ENCODE results near the gene PLA2G6. TPM values are rescaled to one million over a fixed set of nuclear protein-coding genes. Genes with fewer than 3 reads are reported as not detected.

PLA2G6 gene
- total RNA-seq, 2 donors from 2014 or later: 61.5 to 138 TPM

GRCh38 chr22:38078046-38078840 is 103.4 kb downstream of the PLA2G6 start:
- WGBS: 72% methylated on average over 20 of the region's 22 CpGs

GRCh38 chr22:38077595-38077994 is 104.0 kb downstream of the PLA2G6 start:
- no peak for TF ChIP-seq POLR2A (IDR thresholded peaks at IDR 0.05)
- no peak for TF ChIP-seq POLR2AphosphoS5 (IDR thresholded peaks at IDR 0.05)
- TF ChIP-seq CTCF (IDR thresholded peaks at IDR 0.05): no peak
- no peak overlapping the region for H3K4me3 ChIP-seq
- peaks cover 9% of the 10 kb centered on the region for H3K4me1 ChIP-seq (replicated peaks)
- no peak for DNase-seq (ENCODE audit: low spot score)
- H3K27me3 ChIP-seq (replicated peaks; ENCODE audit: insufficient read depth): no peaks in the 10 kb centered on the region
- intact Hi-C loops (cut with DNase I): no loop called here
- peaks cover 7 to 23% of the 10 kb centered on the region in 2 donors for H3K36me3 ChIP-seq
- WGBS: 60% methylated on average over 10 of the region's 14 CpGs
- H3K9me3 ChIP-seq: no peaks in the 10 kb centered on the region
- H3K27ac ChIP-seq: no peak overlapping the region

More at GRCh38 chr22:38078046-38078840, 103.4 kb downstream of the PLA2G6 start:
- no peak for DNase-seq (ENCODE audit: low spot score)
- H3K9me3 ChIP-seq: no peaks in the 10 kb centered on the region
- intact Hi-C loops (cut with DNase I): no loop called here
- no peak overlapping the region for H3K27ac ChIP-seq
- TF ChIP-seq CTCF (IDR thresholded peaks at IDR 0.05) (no peak), POLR2A (IDR thresholded peaks at IDR 0.05) (no peak), POLR2AphosphoS5 (IDR thresholded peaks at IDR 0.05) (no peak)
- H3K27me3 ChIP-seq (replicated peaks; ENCODE audit: insufficient read depth): no peaks in the 10 kb centered on the region
- no peak overlapping the region for H3K4me3 ChIP-seq
- H3K4me1 ChIP-seq (replicated peaks): peaks cover 9% of the 10 kb centered on the region
- peaks cover 3 to 17% of the 10 kb centered on the region in 2 donors for H3K36me3 ChIP-seq

- no peak for TF ChIP-seq CTCF (IDR thresholded peaks at IDR 0.05)
- no peak for TF ChIP-seq POLR2AphosphoS5 (IDR thresholded peaks at IDR 0.05)
- TF ChIP-seq POLR2A (IDR thresholded peaks at IDR 0.05): no peak
- 80% methylated on average over 12 of the region's 12 CpGs for WGBS
- no peaks in the 10 kb centered on the region for H3K27me3 ChIP-seq (replicated peaks; ENCODE audit: insufficient read depth)
- no peaks in the 10 kb centered on the region for H3K9me3 ChIP-seq
- H3K36me3 ChIP-seq: peaks cover 7 to 27% of the 10 kb centered on the region in 2 donors
- no peak overlapping the region for H3K4me3 ChIP-seq
- H3K27ac ChIP-seq: no peak overlapping the region
- no peak for DNase-seq (ENCODE audit: low spot score)
- peaks cover 5% of the 10 kb centered on the region for H3K4me1 ChIP-seq (replicated peaks)
- intact Hi-C loops (cut with DNase I): no loop called here
Observed at GRCh38 chr22:38077096-38077495, 104.5 kb downstream of the PLA2G6 start.

GRCh38 chr22:38075961-38076360 is 105.7 kb downstream of the PLA2G6 start:
- WGBS: 79% methylated on average over 13 of the region's 13 CpGs
- DNase-seq (ENCODE audit: low spot score): no peak
- H3K4me3 ChIP-seq: no peak overlapping the region
- TF ChIP-seq POLR2AphosphoS5 (IDR thresholded peaks at IDR 0.05) (no peak), POLR2A (IDR thresholded peaks at IDR 0.05) (no peak), CTCF (IDR thresholded peaks at IDR 0.05) (no peak)
- H3K9me3 ChIP-seq: no peaks in the 10 kb centered on the region
- no peaks in the 10 kb centered on the region for H3K27me3 ChIP-seq (replicated peaks; ENCODE audit: insufficient read depth)
- H3K4me1 ChIP-seq (replicated peaks): no peaks in the 10 kb centered on the region
- H3K27ac ChIP-seq: no peak overlapping the region
- H3K36me3 ChIP-seq: peaks cover 7 to 27% of the 10 kb centered on the region in 2 donors
- intact Hi-C loops (cut with DNase I): no loop called here

Measured in prostate gland (tissue), 2 donors.